Measurements from ENCODE around the gene NAV2. TPM values are rescaled to one million over a fixed set of nuclear protein-coding genes. Genes with fewer than 3 reads are reported as not detected.

NAV2 gene
- total RNA-seq, 1 experiment from 2014 or later: 2.1 TPM

DNA sequence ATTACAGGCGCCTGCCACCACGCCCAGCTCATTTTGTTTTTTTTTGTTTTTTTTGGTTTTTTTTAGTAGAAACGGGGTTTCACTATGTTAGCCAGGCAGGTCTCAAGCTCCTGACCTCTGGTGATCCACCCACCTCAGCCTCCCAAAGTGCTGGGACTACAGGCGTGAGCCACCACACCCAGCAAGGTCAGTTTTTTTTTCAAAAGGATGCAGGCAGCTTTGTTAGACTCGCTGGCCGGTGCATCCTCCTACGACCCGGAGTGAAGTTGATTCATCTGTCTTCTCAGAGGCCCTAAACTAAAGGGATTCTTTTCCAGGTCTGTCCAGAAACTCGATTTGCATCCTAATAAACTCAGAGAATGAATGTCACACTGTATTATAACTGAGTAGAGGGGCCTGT is 265.3 kb downstream of the NAV2 start:
- Histone ChIP-seq H3K4me3 (replicated peaks in 1 of 2; ENCODE audit: low read depth in 1 of 2, low read length in 2 of 2) (no peak overlapping the region), H3K27ac (ENCODE audit: low read depth, low read length) (no peak overlapping the region), H3K27me3 (ENCODE audit: insufficient read depth, low read length) (no peaks in the 10 kb centered on the region; the same call in 1 of the 2 replicates), H3K4me1 (ENCODE audit: control insufficient read depth in 1 of 2, insufficient read depth in 2 of 2, low read length in 2 of 2) (peaks cover 5 to 16% of the 10 kb centered on the region in 2 experiments; a peak in 3 of 4 replicates), H3K79me2 (ENCODE audit: insufficient read depth, low read length) (no peaks in the 10 kb centered on the region), H3K9ac (ENCODE audit: low read length) (no peak overlapping the region), H3K4me2 (ENCODE audit: low read length) (no peak overlapping the region), H3K9me2 (ENCODE audit: insufficient read depth) (no peaks in the 10 kb centered on the region), H3K36me3 (ENCODE audit: control insufficient read depth in 1 of 2, insufficient read depth in 2 of 2, low read length in 2 of 2) (no peaks in the 10 kb centered on the region), H4K20me1 (ENCODE audit: insufficient read depth) (no peaks in the 10 kb centered on the region), H2AFZ (ENCODE audit: low read depth, low read length, poor library complexity, severe bottlenecking) (no peak overlapping the region), H3K9me3 (ENCODE audit: control insufficient read depth in 1 of 2, insufficient read depth in 1 of 2, low read depth in 1 of 2, low read length in 2 of 2) (no peaks in the 10 kb centered on the region)
- intact Hi-C loops (cut with micrococcal nuclease): no loop called here
- ATAC-seq (no peak), DNase-seq (ENCODE audit: low read depth, low spot score) (no peak)
- TF ChIP-seq ZFX (IDR thresholded peaks at IDR 0.05) (no peak), ELF1 (IDR thresholded peaks at IDR 0.05; ENCODE audit: borderline replicate concordance, low read depth) (no peak), EGR1 (IDR thresholded peaks at IDR 0.05; ENCODE audit: low read depth) (no peak), MAX (IDR thresholded peaks at IDR 0.05) (no peak), YY1 (IDR thresholded peaks at IDR 0.05; ENCODE audit: extremely low read depth, insufficient replicate concordance, low read depth, low read length) (no peak), EZH2phosphoT487 (IDR thresholded peaks at IDR 0.05; ENCODE audit: borderline replicate concordance) (no peak), TCF7L2 (IDR thresholded peaks at IDR 0.05; ENCODE audit: borderline replicate concordance, extremely low read depth, insufficient read depth, insufficient read length) (no peak), SP1 (IDR thresholded peaks at IDR 0.05; ENCODE audit: low read depth) (no peak), EZH2 (IDR thresholded peaks at IDR 0.05) (no peak), SRF (IDR thresholded peaks at IDR 0.05; ENCODE audit: low read depth) (no peak), ATF3 (IDR thresholded peaks at IDR 0.05) (no peak), POLR2AphosphoS5 (IDR thresholded peaks at IDR 0.05; ENCODE audit: low read depth, low read length) (no peak)
- POLR2A ChIA-PET: interaction anchor here (0.7 kb wide), 1 partner anchor 534 kb away, joined by 3 read pairs; no protein-coding TSS in a partner anchor
- RAD21 ChIA-PET (ENCODE audit: low non-redundant PET in 1 of 2, low total read pairs in 2 of 2, uncharacterized antibody in 2 of 2, unreplicated experiment in 2 of 2): no interaction called here
- CTCF ChIA-PET: no interaction called here
- no TSS peak for BruUV-seq (replicated peaks)

All from HCT116 (cell line).